GM18526 (cell line): Measurements from ENCODE around the gene CPLX3.

Experiments
- POLR2A ChIP-seq: IDR thresholded peaks from 3 replicates; pipeline ENCODE4 v1.6.1; 2011; ENCODE audit not compliant: insufficient read length; ENCODE audit errors: extremely low read depth

Gene CPLX3

GRCh38 chr15:74828835-74829234 is 2.4 kb downstream of the CPLX3 start:
- TF ChIP-seq POLR2A = no peak

GRCh38 chr15:74829486-74829885 is 3.1 kb downstream of the CPLX3 start:
- no peak for TF ChIP-seq POLR2A

- TF ChIP-seq POLR2A = no peak
Observed at GRCh38 chr15:74829991-74830390, 3.6 kb downstream of the CPLX3 start.

GRCh38 chr15:74830868-74831267 is 4.4 kb downstream of the CPLX3 start:
- TF ChIP-seq POLR2A = no peak

DNA sequence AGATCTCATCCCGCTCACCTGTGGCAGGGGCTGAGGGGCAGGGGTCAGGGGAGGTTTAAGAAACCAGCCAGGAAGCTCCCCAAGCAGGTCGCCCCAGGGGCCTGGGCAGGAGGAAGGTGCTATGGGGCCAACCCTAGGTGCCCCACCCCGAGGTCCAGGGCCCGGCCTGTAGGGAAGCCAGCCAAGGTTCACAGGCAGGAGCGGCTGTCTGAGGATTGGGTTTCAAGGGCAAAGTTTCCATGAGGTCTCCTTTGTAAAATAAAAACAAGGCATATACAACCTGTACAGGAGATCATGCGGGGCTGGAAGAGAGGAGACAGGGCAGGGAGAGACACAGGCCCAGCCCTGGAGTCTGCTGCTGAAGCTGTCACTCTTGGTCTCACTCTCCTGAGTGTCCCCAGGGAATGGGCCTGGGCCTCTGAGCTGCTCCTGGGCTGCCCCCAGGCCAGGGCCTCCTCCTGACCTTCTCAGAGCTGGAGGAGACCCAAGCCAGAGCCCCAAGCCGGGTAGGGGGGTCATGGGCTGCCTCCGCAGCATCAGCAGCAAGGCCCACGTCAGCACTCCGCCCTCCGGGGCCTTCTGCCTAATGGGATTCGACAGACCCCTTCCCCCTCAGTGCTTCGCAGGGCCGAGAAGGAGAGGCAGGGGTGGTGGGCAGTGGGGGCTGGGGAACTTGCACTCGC is 5.5 kb downstream of the CPLX3 start:
- TF ChIP-seq POLR2A = no peak

GRCh38 chr15:74832826-74833225 is 6.4 kb downstream of the CPLX3 start:
- no peak for TF ChIP-seq POLR2A

DNA sequence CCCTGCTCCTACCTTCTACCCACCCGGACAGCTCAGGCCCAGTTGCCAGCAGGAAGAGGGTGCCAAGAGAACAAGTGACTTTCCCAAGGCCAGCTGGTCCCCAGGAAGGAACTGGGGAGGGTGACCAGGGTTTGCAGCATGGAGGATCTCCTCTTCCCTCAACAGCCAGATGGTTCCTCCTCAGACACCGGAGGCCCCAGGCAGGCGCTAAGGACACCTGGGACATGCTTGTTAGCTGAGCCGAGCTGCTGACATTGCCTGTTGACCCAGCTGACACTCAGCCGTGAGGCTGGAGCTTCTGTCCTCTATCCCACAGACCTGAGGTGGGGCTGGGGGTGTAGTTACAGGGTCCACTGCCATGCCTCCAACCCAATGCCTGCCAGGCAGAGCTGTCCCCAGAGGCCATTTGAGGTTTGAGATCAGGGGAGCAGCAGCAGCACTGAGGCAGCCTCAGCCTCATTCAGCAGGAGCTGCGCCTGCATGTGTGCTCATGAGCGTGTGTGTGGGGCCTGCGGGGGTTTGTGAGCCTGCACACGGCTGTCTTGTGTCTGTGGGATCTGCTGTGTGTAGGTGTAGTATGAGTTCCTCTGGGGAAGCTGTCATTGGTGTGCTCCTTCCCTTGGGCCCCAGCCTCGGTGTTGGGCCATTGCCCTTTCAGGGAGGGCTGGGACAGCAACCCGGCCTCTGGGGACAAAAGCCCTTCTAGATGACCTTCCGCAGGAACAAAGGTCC is 7.1 kb downstream of the CPLX3 start:
- no peak for TF ChIP-seq POLR2A

DNA sequence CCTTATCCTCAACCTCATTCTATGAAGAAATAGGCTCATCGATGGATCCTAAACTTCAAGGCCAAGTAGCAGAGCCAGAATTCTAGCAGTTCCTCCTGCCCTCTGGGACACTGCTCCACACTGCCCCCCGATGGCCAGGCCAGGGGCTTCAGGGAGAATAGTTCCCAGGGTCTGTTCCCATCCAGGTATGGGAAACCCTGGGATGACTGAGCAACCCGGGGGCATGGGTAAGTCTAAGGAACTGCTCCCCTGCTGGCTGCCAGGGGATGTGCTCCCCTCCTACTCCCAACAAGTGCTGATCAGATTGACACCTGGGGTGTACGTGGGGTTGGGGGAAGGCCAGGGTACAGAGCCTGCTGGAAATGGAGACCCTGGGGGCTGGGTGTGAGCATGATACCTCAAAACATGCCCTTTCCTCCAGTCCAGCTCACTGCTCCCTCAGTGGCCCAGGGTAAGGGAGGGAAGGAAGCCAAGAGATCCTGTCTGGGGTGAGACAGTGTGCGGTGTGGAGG is 8.9 kb downstream of the CPLX3 start:
- TF ChIP-seq POLR2A = no peak

DNA sequence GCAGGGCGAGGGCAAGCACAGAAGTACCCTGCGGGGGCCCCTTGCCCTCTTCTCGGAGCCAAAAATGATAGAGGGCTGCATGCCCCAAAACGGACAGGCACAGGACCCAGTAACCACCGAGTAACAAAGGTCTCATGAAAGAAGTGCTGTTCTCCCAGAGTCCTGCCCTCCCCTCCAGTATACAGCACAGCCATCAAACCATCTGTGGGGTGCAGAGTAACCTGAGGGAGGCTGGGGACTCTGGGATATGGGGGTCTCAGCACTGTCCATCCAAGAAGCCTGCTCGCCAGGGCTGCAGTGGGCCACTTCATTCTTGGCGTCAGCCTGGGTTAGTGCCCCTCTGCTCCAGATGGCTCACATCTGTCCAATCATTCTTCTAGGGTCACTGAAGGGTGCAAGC is 10.4 kb downstream of the CPLX3 start:
- no peak for TF ChIP-seq POLR2A

- no peak for TF ChIP-seq POLR2A
Observed at GRCh38 chr15:74837482-74838136, 11.2 kb downstream of the CPLX3 start.

- TF ChIP-seq POLR2A = no peak
Observed at GRCh38 chr15:74838137-74838516, 11.7 kb downstream of the CPLX3 start.

- no peak for TF ChIP-seq POLR2A
Observed at GRCh38 chr15:74838746-74839525, 12.5 kb downstream of the CPLX3 start.

GRCh38 chr15:74839526-74840395 is 13.3 kb downstream of the CPLX3 start:
- TF ChIP-seq POLR2A = no peak
